Cardiac septum (tissue), 1 donor: ENCODE data around the gene PCDHGA8. TPM values are rescaled to one million over a fixed set of nuclear protein-coding genes. Genes with fewer than 3 reads are reported as not detected.
"Not testable (repeated sequence)": the region's sequence is repeated elsewhere in the genome, so short reads cannot be mapped to it uniquely, and the experiment has no call there.

ENCODE experiments used
- DNase-seq: peaks from one replicate; pipeline ENCODE4 v3.0.0-alpha.2; 2020; ENCODE audit warnings: low spot score
- intact Hi-C: fragments of 100-400 bp; cut with DNase I; formaldehyde crosslinking; loops from one replicate; pipeline ENCODE4 v1.14.0; 2022
- total RNA-seq: library from RNA; stranded (reverse); fragmentation: NEBNext Ultra II Directional; extraction: Animal tissue kit (Norgen Biotek cat#: 25700); gene quantifications from one replicate; pipeline ENCODE4 v1.2.1, GENCODE V29; 2021
- donor health status: DM: no; HTN: no; CAD: no.

Gene PCDHGA8
- total RNA-seq, 1 donor from 2014 or later, result 14.0 TPM

DNA sequence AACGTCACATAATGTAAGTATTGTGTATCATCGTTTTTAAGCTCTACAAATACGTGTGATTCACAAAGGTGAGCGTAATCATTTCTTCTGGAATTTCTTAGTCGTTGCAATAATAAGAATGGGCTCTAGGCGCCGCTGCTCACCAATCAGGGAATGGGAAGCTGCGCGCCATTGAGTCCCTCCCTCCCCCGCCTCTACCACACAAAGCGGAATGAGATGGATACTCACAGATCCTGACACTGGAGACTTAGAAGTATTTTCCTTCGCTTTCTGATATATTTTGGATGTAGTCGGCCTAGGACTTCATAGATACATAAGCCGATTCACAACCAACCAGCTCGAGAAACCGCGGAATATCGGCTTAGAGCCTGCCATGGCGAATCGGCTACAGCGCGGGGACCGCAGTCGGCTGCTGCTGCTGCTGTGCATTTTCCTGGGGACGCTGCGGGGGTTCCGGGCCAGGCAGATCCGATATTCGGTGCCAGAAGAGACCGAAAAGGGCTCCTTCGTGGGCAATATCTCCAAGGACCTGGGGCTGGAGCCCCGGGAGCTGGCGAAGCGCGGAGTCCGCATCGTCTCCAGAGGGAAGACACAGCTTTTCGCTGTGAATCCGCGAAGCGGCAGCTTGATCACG, 28.5 kb downstream of the PCDHGA8 start, which contains the start of gene PCDHGA11:
Gene PCDHGA11, plus strand, starts transcription at position 197 of the 634 bp plus-strand sequence. Its CDS starts 177 bp downstream, at position 374.
- no peak for DNase-seq
- intact Hi-C loops, result no loop called here

DNA sequence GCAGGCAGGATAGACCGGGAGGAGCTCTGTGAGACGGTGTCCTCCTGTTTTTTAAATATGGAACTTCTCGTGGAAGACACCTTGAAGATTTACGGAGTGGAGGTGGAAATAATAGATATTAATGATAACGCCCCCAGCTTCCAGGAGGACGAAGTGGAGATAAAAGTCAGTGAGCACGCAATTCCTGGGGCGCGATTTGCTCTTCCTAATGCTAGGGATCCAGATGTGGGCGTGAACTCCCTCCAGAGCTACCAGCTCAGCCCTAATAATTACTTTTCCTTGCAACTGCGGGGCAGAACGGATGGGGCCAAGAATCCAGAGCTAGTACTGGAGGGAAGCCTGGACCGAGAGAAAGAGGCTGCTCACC, 29.0 kb downstream of the PCDHGA8 start:
- DNase-seq, result no peak
- intact Hi-C loops, result no loop called here

DNA sequence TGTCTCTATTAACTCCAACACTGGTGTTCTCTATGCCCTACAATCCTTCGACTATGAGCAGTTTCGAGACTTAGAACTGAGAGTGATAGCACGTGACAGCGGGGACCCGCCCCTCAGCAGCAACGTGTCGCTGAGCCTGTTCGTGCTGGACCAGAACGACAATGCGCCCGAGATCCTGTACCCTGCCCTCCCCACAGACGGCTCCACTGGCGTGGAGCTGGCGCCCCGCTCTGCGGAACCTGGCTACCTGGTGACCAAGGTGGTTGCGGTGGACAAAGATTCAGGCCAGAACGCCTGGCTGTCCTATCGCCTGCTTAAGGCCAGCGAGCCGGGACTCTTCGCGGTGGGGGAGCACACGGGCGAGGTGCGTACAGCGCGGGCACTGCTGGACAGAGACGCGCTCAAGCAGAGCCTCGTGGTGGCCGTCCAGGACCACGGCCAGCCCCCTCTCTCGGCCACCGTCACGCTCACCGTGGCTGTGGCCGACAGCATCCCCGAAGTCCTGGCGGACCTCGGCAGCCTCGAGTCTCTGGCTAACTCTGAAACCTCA, 30.4 kb downstream of the PCDHGA8 start:
- DNase-seq, result no peak
- intact Hi-C loops, result no loop called here

DNA sequence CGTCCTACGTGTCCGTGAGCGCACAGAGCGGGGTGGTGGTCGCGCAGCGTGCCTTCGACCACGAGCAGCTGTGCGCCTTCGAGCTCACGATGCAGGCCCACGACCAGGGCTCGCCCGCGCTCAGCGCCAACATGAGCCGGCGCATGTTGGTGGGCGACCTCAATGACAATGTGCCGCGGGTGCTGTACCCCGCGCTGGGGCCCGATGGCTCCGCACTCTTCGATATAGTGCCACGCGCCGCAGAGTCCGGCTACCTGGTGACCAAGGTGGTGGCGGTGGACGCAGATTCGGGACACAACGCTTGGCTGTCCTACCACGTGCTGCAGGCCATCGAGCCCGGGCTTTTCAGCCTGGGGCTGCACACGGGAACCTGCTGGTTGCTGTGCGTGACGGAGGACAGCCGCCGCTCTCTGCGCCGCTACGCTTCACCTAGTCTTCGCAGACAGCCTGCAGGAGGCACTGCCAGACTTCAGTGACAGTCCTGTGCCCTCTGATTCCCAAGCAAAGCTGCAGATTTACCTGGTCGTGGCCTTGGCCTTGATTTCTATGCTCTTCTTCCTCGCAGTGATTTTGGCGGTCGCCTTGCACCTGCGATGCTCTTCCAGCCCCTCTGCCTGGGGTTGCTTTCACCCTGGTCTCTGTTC, 35.5 kb downstream of the PCDHGA8 start:
- no peak for DNase-seq
- intact Hi-C loops, result no loop called here

DNA sequence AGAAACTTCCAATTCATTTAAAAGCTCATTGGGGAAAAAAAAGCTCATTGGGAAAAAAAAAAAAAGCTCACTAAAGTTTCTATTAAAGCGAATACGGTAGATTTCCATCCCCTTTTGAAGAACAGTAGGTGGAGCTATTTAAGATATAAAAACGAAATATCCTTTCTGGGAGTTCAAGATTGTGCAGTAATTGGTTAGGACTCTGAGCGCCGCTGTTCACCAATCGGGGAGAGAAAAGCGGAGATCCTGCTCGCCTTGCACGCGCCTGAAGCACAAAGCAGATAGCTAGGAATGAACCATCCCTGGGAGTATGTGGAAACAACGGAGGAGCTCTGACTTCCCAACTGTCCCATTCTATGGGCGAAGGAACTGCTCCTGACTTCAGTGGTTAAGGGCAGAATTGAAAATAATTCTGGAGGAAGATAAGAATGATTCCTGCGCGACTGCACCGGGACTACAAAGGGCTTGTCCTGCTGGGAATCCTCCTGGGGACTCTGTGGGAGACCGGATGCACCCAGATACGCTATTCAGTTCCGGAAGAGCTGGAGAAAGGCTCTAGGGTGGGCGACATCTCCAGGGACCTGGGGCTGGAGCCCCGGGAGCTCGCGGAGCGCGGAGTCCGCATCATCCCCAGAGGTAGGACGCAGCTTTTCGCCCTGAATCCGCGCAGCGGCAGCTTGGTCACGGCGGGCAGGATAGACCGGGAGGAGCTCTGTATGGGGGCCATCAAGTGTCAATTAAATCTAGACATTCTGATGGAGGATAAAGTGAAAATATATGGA, 38.1 kb downstream of the PCDHGA8 start, which contains the start of gene PCDHGA12:
Gene PCDHGA12, plus strand, starts transcription at position 176 of the 782 bp plus-strand sequence. Its CDS starts 253 bp downstream, at position 429.
- intact Hi-C loops, result loop anchor here (5.0 kb wide), 1 partner anchor 92 kb away; no protein-coding TSS in a partner anchor
- no peak for DNase-seq

DNA sequence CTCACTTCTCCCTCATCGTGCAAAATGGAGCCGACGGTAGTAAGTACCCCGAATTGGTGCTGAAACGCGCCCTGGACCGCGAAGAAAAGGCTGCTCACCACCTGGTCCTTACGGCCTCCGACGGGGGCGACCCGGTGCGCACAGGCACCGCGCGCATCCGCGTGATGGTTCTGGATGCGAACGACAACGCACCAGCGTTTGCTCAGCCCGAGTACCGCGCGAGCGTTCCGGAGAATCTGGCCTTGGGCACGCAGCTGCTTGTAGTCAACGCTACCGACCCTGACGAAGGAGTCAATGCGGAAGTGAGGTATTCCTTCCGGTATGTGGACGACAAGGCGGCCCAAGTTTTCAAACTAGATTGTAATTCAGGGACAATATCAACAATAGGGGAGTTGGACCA, 38.9 kb downstream of the PCDHGA8 start:
- no peak for DNase-seq

DNA sequence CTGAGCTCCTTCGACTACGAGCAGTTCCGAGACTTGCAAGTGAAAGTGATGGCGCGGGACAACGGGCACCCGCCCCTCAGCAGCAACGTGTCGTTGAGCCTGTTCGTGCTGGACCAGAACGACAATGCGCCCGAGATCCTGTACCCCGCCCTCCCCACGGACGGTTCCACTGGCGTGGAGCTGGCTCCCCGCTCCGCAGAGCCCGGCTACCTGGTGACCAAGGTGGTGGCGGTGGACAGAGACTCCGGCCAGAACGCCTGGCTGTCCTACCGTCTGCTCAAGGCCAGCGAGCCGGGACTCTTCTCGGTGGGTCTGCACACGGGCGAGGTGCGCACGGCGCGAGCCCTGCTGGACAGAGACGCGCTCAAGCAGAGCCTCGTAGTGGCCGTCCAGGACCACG, 39.9 kb downstream of the PCDHGA8 start:
- DNase-seq, result not testable (repeated sequence)
- intact Hi-C loops, result loop anchor here (5.0 kb wide), 1 partner anchor 90 kb away; no protein-coding TSS in a partner anchor

More for the DNA sequence above, 38.9 kb downstream of the PCDHGA8 start:
- intact Hi-C loops, result loop anchor here (5.0 kb wide), 1 partner anchor 91 kb away; no protein-coding TSS in a partner anchor

DNA sequence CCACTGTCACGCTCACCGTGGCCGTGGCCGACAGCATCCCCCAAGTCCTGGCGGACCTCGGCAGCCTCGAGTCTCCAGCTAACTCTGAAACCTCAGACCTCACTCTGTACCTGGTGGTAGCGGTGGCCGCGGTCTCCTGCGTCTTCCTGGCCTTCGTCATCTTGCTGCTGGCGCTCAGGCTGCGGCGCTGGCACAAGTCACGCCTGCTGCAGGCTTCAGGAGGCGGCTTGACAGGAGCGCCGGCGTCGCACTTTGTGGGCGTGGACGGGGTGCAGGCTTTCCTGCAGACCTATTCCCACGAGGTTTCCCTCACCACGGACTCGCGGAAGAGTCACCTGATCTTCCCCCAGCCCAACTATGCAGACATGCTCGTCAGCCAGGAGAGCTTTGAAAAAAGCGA, 40.3 kb downstream of the PCDHGA8 start:
- intact Hi-C loops, result loop anchor here (5.0 kb wide), 1 partner anchor 90 kb away; no protein-coding TSS in a partner anchor
- DNase-seq, result not testable (repeated sequence)

DNA sequence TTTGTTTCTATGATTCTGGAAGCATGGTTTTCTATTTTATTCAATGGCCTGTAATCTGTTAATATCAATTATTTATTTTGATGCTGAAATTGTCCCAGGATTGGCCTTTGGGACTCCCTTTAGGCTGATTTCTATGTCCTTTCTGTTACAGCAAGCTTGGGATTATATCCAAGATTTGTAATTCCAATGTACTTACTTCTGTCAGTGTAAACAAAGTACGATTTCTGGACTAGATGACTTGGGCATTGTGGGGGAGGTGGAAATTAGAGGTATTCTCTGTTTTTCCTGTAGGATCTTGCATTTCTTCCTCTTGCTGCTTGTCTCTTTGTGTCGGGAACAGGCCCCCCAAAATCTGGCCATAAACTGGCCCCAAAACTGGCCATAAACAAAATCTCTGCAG, 41.6 kb downstream of the PCDHGA8 start:
- intact Hi-C loops, result loop anchor here (5.0 kb wide), 1 partner anchor 88 kb away; no protein-coding TSS in a partner anchor
- no peak for DNase-seq

DNA sequence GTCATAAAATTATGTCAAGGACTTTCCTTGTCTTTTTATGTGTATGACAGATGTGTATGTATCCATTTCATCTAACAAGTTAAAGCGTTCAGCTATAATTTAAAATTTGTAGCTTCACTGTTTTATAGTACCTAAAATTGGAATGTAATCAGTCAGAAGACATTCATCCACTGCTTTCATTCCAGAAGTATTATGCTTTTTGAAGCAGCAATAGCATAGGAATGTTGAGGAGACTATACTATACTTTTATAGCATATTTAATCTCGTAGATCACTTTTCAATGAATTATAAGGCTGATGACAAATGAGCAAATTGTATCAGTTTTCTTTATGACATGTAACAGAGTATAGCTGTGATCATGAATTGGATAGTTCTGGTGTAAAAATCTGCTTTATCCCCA, 44.8 kb downstream of the PCDHGA8 start:
- DNase-seq, result no peak
- intact Hi-C loops, result no loop called here

DNA sequence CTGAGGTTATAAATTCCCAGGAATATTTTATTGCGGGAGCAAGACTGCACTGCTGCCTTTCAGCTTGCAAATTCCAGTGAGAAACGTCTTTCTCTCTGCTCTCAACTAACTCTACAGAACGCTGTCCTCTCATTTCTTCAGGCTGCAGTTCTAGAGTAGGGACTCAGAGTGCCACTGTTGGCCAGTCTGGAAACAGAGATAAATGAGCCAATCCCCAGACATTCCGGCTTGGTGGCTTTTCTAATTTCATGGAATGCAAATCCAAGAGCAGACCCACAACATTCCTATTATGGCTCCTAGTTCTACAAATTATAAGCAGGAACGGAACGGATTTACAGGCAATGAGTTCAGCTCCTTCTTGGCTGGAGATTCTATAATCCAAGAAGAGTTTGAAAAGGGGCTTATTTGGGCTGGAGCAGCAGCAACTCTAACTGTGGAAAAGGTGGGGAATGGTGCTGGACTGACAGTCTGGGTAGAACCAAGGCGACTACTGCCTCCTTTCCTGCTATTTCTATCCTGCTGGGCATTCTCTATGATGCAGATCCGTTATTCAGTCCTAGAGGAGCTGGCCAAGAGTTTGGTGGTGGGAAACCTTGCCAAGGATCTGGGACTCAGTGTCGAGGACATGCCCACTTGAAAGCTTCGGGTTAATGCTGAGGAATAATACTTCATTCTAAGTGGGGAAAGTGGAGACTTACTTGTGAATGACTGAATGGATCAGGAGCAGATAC, 47.1 kb downstream of the PCDHGA8 start:
- intact Hi-C loops, result loop anchor here (5.0 kb wide), 1 partner anchor 38 kb away; the partner anchor contains the start of gene PCDHGC3

DNA sequence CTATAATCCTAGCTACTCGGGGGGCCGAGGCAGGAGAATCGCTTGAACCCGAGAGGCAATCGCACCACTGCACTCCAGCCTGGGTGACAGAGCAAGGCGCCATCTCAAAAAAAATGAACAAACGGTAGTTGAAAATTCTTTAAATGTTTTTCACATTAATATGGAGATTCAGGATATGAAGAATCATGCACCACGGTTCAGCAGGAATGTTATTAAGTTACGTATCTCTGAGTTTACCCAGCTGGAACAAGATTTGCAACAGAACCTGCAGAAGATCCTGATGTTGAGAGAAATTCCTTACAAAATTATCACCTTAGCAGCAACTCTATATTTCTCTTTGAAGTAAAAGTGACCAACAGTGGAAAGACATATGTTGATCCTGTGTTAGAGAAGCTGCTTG, 47.9 kb downstream of the PCDHGA8 start:
- intact Hi-C loops, result loop anchor here (5.0 kb wide), 1 partner anchor 37 kb away; the partner anchor contains the start of gene PCDHGC3
- DNase-seq, result no peak

More for the DNA sequence above, 47.1 kb downstream of the PCDHGA8 start:
- no peak for DNase-seq

DNA sequence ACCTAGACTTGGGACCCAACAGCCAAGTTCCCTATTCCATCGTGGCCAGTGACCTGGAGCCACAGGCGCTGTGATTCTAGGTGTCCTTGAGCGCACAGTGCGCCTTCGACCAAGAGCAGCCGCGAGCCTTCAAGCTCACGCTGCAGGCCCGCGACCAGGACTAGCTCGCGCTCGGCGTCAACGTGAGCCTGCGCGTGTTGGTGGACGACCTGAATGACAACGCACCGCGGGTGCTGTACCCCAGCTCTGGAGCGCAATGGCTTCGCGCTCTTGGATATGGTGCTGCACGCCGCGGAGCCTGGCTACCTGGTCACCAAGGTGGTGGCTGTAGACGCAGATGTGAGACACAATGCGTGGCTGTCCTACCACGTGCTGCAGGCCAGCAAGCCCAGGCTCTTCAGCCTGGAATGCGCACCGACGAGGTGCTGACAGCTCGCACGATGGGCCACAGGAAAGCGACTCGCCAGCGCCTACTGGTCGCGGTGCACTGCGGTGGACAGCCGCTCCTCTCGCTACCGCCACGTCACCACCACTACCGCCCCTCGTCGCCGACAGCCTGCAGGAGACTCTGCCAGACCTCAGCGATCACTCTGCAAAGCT, 49.2 kb downstream of the PCDHGA8 start:
- no peak for DNase-seq
- intact Hi-C loops, result loop anchor here (5.0 kb wide), 1 partner anchor 36 kb away; the partner anchor contains the start of gene PCDHGC3

Other genes starting within 250 kb of the PCDHGA8 start
- 0.57 TPM for gene PCDHB6, start 242.6 kb upstream of the PCDHGA8 start, total RNA-seq
- 0.67 TPM for gene PCDHB7, start 220.0 kb upstream of the PCDHGA8 start, total RNA-seq
- gene PCDHB8, start 214.8 kb upstream of the PCDHGA8 start, total RNA-seq, result 2.3 TPM
- 2.2 TPM for gene PCDHB16, start 210.2 kb upstream of the PCDHGA8 start, total RNA-seq
- 1.3 TPM for gene PCDHB9, start 205.5 kb upstream of the PCDHGA8 start, total RNA-seq
- gene PCDHB10, start 200.3 kb upstream of the PCDHGA8 start, total RNA-seq, result 0.94 TPM
- 1.9 TPM for gene PCDHB11, start 193.0 kb upstream of the PCDHGA8 start, total RNA-seq
- gene PCDHB12, start 183.9 kb upstream of the PCDHGA8 start, total RNA-seq, result 1.1 TPM
- 4.8 TPM for gene PCDHB13, start 178.7 kb upstream of the PCDHGA8 start, total RNA-seq
- gene PCDHB14, start 169.3 kb upstream of the PCDHGA8 start, total RNA-seq, result 4.4 TPM
- 9.9 TPM for gene PCDHB15, start 147.2 kb upstream of the PCDHGA8 start, total RNA-seq
- not detected for gene SLC25A2, start 88.6 kb upstream of the PCDHGA8 start, total RNA-seq
- 116 TPM for gene TAF7, start 71.8 kb upstream of the PCDHGA8 start, total RNA-seq
- 4.6 TPM for gene PCDHGA1, start 62.1 kb upstream of the PCDHGA8 start, total RNA-seq
- gene PCDHGA2, start 53.9 kb upstream of the PCDHGA8 start, total RNA-seq, result 17.3 TPM
- 22.9 TPM for gene PCDHGA3, start 48.8 kb upstream of the PCDHGA8 start, total RNA-seq
- 12.6 TPM for gene PCDHGB1, start 42.5 kb upstream of the PCDHGA8 start, total RNA-seq
- gene PCDHGA4, start 37.6 kb upstream of the PCDHGA8 start, total RNA-seq, result 15.6 TPM
- 16.2 TPM for gene PCDHGB2, start 32.6 kb upstream of the PCDHGA8 start, total RNA-seq
- 9.7 TPM for gene PCDHGA5, start 28.5 kb upstream of the PCDHGA8 start, total RNA-seq
- gene PCDHGB3, start 22.4 kb upstream of the PCDHGA8 start, total RNA-seq, result 14.2 TPM
- gene PCDHGA6, start 18.7 kb upstream of the PCDHGA8 start, total RNA-seq, result 11.5 TPM
- gene PCDHGA7, start 9.9 kb upstream of the PCDHGA8 start, total RNA-seq, result 11.8 TPM
- gene PCDHGB4, start 4.9 kb upstream of the PCDHGA8 start, total RNA-seq, result 12.5 TPM
- gene PCDHGB5, start 5.3 kb downstream of the PCDHGA8 start, total RNA-seq, result 13.9 TPM
- 9.6 TPM for gene PCDHGA9, start 10.1 kb downstream of the PCDHGA8 start, total RNA-seq
- 11.9 TPM for gene PCDHGB6, start 15.4 kb downstream of the PCDHGA8 start, total RNA-seq
- gene PCDHGA10, start 20.4 kb downstream of the PCDHGA8 start, total RNA-seq, result 11.0 TPM
- gene PCDHGB7, start 25.0 kb downstream of the PCDHGA8 start, total RNA-seq, result 16.4 TPM
- gene PCDHGA11, start 28.4 kb downstream of the PCDHGA8 start, total RNA-seq, result 9.6 TPM
- 10.3 TPM for gene PCDHGA12, start 37.9 kb downstream of the PCDHGA8 start, total RNA-seq
- 16.9 TPM for gene PCDHGC3, start 83.3 kb downstream of the PCDHGA8 start, total RNA-seq
- gene PCDHGC4, start 92.4 kb downstream of the PCDHGA8 start, total RNA-seq, result 5.8 TPM
- 6.1 TPM for gene PCDHGC5, start 96.4 kb downstream of the PCDHGA8 start, total RNA-seq
- gene DIAPH1, start 226.4 kb downstream of the PCDHGA8 start, total RNA-seq, result 77.7 TPM
- 34.1 TPM for gene HDAC3, start 244.2 kb downstream of the PCDHGA8 start, total RNA-seq
- gene RELL2, start 244.4 kb downstream of the PCDHGA8 start, total RNA-seq, result 0.70 TPM